22Rv1 (cell line): ENCODE measurements around the gene ZBTB39.

Source experiments
- ZFX ChIP-seq: fragments of 450-650 bp; IDR thresholded peaks from 2 replicates; pipeline ENCODE4 v1.6.1; 2017; ENCODE audit warnings: antibody characterized with exemption, borderline replicate concordance
- TF ChIP-seq, protein P1 (sequence below): fragments of 450-650 bp; IDR thresholded peaks from 2 replicates; pipeline ENCODE4 v1.5.1; 2017; ENCODE audit warnings: mild to moderate bottlenecking

DNA sequence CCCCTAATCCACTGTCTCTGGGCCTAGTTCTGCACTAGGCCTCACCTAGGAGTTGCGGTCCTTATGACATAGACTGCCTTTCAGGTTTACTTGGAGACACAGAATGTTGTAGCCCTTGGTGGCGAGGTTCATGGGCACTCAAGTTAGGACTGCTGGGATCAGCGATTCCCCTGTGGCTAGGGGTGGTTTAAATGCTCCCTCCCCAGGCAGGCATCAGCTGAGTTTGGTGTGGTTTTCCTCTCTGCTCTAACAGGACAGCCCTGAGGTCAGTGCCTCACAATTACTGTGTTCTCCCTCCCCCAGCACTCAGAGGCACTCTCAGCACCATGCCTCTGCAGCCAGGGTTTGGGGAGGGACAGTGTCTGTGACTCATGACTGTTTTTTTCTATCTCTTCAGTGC is 26.7 kb downstream of the ZBTB39 start:
- TF ChIP-seq, protein P1, sequence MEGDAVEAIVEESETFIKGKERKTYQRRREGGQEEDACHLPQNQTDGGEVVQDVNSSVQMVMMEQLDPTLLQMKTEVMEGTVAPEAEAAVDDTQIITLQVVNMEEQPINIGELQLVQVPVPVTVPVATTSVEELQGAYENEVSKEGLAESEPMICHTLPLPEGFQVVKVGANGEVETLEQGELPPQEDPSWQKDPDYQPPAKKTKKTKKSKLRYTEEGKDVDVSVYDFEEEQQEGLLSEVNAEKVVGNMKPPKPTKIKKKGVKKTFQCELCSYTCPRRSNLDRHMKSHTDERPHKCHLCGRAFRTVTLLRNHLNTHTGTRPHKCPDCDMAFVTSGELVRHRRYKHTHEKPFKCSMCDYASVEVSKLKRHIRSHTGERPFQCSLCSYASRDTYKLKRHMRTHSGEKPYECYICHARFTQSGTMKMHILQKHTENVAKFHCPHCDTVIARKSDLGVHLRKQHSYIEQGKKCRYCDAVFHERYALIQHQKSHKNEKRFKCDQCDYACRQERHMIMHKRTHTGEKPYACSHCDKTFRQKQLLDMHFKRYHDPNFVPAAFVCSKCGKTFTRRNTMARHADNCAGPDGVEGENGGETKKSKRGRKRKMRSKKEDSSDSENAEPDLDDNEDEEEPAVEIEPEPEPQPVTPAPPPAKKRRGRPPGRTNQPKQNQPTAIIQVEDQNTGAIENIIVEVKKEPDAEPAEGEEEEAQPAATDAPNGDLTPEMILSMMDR: no peak
- no peak for TF ChIP-seq ZFX
